ENCODE results near the gene PRKCB.

The PRKCB gene

DNA sequence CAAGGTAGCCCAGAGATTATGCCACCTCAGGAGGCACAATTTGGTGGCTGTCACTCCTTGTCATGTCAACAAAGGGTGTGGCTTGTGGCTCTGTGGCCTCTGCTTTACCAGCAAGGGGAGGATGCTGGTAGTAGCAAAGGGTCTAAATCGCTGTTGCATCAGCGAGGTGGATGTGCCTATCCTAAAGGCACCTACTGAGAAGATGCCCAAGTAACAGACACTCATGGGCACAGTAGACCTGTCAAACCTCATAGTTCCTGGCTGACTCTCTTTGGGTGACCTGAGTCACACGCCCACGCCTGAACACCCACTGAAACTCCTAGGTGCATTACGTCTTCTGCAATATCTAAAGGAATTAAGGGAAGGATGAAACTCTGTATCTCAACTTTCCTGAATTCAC, 139.5 kb downstream of the PRKCB start:
- DNase-seq, result no peak

DNA sequence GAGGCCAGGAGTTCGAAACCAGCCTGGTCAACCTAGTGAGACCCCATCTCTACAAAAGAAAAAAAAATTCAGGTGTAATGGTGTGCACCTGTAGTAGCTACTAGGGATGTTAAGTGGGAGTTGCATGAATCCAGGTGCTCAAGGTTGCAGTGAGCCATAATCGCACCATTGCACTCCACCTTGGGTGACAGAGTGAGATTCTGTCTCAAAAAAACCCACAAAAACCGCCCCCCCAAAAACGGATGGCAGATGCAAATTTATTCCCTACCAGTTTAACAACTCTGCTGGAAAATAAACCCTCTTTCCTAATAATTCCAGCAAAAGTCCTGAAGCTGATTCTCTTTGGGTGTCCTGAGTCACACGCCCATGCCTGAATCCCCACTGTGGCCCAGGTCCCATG, 140.3 kb downstream of the PRKCB start:
- no peak for DNase-seq

DNA sequence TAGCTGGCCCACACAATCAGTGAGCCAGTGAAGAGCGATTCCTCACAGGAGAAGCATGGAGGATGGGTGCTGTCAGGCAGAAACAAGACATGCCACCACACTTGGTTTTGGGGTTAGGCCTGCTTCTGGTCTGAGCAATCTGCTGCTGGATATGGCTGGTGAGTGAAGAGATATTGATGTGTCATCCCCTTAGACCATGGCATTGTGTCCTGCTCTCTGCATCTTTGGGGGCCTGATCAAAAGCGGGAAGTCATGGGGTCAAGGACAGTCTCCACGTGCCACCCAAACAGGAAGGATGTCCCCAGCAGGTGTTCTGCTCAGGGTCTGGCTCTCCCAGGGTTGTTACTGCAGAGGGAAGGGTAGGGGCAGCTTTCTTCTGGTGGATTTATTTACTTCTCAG, 140.7 kb downstream of the PRKCB start:
- DNase-seq, result no peak

DNA sequence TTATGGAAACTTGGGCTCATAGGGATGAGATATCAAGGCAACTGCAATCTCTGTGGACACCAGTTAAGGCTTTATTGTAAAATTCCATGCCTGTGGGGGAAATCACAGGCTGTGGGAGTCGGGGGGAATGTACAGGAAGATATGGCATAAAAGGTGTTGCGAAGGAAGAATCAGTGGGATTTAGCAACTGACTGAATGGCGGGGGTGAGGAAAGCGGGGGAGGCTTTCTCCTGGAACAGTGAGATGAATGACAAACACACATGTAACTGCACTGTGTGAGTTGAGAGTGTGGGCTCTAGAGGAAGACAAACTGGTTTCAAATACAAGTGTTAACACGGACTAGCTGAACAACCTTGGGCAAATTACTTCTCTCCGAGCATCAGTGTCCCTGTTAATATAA, 143.7 kb downstream of the PRKCB start:
- DNase-seq, result no peak

DNA sequence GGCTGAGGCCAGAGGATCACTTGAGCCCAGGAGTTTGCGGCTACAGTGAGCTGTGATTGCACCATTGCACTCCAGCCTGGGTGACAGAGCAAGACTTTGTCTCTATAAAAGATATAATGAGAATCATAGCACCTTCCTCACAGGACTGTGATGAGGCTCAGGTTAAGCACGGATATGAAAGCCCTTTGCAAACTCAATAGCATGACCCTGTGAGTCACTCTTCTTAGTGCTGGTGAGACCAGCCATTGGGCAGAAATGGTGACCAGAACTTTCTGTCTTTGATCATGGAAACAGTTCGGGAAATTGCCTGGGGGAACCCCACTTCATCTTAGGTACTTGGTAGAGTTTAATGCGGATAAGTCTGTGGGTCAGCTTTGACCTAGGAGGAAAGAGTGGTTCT, 144.2 kb downstream of the PRKCB start:
- DNase-seq, result no peak

DNA sequence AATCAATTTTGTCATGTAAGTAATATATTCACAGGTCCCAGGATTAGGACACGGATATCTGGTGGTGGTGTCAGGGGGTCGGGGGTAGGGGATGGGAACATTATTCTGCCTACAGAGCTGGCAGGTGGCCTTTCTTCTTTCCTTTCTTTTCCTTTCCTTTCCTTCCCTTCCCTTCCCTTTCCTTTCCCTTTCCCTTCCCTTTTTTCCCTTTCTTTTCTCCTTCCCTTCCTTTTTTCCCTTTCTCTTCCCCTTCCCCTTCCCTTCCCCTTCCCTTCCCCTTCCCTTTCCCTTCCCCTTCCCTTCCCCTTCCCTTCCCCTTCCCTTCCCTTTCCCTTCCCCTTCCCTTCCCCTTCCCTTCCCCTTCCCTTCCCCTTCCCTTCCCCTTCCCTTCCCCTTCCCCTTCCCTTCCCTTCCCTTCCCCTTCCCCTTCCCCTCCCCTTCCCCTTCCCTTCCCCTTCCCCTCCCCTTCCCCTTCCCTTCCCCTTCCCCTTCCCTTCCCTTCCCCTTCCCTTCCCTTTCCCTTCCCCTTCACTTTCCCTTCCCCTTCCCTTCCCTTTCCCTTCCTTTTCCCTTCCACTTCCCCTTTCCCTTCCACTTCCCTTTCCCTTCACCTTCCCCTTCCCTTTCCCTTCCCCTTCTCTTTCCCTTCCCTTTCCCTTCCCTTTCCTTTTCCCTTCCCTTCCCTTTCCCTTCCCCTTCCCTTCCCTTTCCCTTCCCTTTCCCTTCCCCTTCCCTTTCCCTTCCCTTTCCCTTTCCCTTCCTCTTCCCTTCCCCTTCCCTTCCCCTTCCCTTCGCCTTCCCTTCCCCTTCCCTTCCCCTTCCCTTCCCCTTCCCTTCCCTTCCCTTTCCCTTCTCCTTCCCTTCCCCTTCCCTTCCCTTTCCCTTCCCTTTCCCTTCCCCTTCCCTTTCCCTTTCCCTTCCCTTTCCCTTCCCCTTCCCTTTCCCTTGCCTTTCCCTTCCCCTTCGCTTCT, 145.9 kb downstream of the PRKCB start:
- no peak for DNase-seq

DNA sequence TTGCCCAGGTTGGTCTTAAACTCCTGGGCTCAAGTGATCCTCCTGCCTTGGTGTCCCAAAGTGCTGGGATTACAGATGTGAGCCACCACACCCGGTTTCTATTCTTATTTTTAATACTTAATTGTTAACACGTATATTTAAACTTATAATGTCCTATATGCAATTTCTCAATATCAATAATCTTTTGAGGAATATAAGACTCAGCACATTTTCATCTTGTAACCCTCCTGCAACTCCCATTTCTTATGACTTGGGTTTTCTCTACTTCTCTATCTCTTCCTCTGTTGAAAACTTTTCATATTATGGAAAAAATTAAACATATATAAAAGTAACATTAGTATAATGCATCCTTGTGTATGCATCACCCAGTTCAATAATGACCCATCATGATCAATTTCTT, 150.7 kb downstream of the PRKCB start:
- no peak for DNase-seq

DNA sequence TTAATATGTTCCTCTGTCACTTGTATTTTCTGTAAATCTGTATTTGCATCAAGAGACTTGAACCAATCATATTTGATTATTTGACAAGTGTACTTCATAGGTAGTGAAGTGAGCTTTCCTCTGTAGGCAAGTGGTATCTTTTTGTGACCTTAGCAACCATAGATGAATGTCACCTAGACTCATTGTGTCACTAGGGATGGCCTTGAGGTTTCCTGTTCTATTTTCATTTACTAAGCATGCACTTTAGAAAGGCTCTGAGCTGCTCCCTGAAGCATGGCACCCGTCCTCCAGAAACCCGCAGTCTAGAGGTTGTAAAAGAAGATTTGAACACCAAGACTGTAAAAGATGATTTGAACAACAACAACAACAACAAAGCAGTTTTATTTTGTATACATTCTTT, 151.7 kb downstream of the PRKCB start:
- no peak for DNase-seq

DNA sequence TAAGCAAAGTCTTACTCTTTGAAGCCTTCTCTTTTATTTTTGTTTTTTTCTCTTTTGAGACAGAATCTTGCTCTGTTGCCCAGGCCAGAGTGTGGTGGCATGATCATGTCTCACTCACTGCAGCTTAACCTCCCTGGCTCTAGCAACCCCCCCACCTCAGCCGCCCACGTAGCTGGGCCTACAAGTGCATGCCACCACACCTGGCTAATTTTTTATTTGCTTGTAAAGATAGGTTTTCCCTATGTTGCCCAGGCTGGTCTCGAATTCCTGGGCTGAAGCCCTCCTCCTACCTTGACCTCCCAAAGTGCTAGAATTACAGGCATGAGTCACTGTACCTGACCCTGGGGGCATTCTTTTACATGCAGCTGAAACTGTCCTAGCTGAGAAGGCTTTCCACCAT, 154.7 kb downstream of the PRKCB start:
- no peak for DNase-seq

DNA sequence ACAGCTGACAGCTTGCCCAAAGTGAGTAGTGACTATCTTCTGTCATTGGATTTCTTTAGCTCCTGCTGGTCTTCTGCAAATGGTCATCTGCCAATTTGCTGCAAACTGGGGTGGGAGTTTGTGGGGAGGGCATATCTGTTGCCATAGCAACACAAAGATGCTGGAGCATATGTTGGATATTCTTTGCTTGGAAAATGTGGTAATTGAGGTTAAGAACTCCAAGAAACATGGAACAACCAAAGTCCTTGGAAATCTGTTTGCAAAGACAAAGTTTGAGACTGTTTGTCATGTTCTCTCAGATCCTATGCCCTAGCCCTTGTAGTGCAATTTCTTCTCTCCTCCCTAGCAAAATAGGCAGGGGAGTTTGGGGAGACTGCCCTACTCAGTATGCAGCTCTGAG, 155.3 kb downstream of the PRKCB start:
- DNase-seq, result no peak

DNA sequence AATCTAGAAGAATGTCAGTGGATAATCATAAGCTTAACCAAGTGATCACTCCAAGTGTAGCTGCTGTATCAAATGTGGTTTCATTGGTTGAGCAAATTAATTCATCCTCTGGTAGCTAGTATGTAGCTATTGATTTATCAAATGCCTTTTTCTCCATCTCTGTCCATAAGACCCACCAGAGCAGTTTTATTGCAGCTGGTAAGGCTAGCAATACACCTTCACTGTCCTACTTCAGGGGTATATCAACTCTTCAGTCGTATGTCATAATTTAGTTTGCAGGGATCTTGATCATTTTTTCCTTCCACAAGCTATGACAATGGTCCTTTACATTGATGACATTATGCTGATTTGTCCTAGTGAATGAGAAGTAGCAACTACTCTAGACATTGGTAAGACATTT, 158.8 kb downstream of the PRKCB start:
- no peak for DNase-seq

DNA sequence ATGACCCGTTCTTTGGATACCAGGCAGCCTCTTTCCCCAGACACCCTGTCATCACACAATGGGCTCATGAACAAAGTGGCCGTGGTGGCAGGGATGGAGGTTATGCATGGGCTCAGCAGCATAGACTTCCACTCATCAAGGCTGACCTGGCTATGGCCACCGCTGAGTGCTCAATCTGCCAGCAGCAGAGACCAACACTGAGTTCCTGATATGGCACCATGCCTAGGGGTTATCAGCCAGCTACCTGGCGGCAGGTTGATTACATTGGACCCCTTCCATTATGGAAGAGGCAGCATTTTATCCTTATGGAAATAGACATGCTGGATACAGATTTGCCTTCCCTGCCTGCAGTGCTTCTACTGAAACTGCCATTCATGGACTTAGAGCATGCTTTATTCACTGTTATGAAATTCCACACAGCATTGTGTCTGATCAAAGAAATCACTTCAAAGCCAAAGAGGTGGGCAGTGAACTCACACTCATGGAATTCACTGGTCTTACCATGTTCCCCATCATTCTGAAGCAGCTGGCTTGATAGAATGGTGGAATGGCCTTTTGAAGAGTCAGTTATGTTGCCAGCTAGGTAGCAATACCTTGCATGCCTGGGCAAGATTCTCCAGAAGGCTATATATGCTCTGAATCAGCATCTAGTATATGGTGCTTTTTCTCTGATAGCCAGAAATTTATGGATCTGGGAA, 160.6 kb downstream of the PRKCB start:
- DNase-seq, result no peak

DNA sequence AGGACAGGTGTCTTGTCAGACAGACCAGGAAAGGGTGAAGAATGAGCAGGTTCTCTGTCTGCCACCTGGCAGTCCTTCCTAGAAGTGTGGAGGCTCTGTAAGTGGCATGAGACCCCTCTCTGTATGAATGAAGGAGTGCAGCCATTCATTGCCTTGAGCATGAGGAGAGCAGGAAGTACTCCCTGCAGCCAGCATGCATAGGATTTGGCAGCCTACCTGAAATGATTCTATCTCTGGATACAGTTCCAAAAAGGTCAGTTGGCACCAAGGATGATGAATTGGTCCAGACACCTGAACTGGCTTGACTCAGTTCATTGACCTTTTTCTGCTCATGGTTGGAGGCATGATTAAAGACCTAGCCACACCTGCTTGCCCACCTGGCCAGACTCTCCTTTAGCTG, 163.0 kb downstream of the PRKCB start:
- DNase-seq, result no peak

DNA sequence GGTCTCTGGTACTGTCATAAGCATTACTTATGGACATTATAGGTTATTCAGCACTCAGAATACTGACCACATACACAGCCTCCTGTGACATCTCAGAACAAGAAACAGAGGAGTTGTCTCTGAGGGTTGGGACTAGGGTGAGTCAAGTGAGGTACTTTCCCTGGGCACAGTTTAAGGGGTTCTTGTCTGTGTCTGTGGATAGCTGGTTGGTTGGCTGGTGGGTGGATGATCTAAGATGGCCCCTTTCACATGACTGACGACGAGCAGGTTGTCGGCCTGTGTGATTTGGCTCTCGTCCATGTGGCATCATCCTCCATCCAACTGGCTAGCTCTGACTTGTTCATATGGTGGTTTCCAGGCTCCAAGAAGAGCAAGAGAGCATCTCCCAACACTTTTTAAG, 163.9 kb downstream of the PRKCB start:
- no peak for DNase-seq

DNA sequence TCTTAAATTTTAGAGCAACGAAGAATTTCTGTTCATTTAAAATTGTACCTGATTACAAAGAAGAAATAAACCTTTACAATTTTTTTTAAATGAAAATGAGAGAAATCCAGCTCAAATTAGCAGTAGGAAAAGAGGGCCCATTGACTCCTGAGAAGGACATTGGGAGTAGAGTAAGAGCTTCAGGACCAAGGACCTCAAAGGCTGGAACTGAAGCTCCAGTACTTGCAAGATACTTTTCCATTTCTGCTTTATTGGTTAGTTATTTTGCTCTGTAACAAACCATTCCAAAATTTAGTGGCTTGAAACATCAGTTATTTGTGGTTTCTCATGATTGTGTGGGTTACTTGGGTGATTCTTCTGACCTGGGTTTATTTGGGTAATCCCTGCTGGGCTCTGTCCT, 165.9 kb downstream of the PRKCB start:
- DNase-seq, result no peak

DNA sequence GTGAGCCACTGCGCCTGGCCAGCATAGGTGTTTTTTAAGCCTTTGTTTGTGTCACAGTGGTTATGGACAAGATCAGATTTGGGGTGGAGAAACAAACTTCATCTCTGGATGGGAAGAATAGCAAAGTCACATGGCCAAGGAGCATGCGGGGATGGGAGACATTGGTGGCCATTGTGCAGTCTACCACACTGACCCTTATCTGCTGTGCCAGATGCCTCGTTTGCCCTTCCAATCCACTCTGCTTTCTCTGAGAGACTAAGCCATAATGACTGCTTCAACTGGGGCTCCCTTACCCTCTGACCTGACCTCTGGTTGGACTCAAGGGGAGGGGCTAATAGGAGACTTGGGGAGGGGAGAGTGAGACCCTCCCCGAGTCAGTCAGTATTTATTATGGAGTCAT, 166.8 kb downstream of the PRKCB start:
- DNase-seq, result no peak

DNA sequence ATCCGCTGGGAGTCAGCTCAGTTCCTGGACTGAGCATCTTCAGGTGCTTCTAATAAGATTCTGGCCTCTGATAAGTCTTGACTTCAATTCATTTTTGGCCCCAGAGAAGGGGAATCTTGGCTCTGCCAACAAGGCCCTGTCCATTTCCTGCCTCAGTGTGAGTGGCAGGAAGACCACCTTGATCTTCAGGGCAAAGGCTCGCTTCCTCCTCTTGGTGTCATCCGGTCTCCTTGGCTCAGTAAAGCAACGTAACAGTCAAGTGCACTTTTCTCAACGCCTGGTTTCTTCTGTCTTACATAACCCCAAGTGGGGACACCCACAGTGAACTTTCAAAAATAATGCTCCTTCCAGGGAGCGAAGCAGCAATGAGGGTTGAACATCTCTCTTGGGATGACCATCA, 169.8 kb downstream of the PRKCB start:
- no peak for DNase-seq

DNA sequence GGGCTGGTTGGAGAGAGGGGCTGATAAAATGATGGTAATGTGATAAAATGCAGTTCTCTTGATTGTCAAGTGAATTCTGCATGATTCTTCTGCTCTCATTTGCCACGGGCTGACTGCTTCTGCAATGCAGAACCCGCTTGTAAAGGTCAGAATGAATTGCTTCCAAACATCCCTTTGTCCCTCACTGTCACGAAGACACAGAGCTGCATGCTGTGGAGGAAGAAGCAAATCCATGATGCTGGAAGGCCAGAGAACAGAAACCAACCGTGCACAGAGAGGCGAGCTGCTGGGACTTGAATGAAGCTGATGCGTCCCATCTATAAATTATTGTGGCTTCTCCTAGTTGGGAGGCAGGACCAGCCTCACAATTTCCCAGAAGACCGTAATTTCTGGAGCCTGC, 171.6 kb downstream of the PRKCB start:
- no peak for DNase-seq

DNA sequence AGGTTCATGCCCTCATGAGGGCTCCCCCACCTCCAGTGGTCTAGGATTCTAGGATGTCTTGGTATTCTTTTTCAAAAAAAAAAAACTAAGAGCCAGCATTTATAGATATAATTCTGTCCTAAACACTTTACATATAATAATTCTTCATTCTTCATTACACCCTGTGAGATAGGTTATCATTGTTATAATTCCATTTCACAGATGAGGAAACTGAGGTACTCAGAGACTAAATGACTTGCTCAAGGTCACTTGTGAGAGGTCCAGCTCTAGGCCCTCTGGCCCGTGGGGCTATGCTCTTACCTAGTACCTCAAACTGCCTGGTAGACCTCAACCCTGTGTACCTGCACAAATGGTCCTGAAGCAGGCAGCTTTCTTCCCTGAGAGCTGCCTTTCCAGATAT, 172.2 kb downstream of the PRKCB start:
- no peak for DNase-seq

DNA sequence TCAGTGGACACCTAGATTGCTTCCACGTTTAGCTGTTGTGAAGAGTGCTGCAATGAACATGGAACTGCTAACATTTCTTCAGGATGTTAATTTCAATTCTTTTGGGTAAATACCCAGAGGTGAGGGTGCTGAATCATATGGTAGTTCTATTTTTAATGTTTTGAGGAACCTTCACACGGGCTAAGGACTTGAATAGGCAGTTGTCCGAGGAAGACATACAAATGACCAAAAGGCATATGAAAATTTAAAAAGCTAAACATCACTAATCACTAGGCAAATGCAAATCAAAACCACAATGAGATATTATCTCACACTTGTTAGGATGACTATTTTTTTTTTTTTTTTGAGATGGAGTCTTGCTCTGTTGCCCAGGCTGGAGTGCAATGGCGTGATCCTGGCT, 173.3 kb downstream of the PRKCB start:
- no peak for DNase-seq

DNA sequence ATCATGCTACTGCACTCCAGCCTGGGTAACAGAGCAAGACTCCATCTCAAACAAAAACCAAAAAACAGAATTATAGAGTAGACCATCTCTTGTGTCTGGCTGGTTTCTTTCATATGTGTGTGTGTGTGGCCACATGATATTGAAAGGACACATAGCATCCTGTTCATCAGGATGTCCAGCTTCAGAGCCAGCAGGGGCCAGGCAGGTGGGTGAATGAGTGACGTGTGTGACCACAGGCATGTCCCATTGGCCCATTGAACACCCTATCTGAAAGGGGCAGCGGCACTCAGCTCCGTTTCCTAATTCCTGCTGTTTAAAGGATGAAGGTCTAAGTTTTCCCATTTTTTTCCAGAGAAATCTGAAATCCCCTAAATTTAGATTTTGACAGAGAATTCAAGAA, 174.2 kb downstream of the PRKCB start:
- no peak for DNase-seq

DNA sequence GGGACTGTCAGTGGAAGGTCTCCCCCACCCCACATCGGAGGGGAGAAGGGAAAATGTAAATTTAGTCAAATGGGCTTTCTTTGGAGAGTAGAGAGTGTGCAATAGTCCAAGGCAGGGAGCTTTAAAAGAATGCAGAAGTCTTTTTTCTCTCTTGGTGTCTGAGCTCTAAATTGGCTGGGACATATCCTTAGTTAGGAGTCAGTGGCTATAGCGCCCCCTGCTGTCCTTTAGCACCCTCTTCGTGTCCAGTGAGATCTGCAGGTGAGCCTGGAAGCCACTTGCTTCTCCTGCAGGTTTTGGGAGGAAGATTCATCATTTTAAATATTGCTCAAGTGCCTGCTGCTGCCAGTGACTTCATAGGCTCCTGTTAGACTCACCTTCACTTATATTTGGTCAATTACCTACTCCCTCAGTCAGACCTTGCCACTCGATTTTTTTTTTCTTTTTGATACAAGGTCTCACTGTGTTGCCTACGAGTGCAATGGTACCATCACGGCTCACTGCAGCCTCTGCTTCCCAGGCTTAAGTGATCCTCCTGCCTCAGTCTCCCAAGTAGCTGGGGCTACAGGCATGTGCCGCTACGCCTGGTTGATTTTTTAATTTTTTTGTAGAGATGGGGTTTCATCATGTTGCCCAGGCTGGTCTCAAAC, 174.8 kb downstream of the PRKCB start:
- DNase-seq, result peak; percentile 22

DNA sequence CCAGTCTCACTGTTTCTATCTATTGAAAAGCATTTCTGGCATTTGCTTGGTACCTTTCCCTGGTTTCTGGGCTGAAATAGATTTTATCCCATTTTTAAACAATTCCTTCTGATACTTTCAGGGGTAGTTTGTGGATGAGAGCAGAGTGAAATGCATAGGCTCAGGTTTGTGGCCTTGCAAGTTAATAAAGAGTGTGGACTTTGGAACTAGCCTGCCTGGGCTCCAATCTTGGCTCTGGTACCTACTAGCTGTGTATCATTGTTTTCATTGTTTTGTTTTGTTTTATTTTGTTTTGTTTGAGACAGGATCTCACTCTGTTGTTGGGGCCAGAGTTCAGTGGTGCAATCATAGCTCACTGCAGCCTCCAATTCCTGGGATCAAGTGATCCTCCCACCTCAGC, 175.5 kb downstream of the PRKCB start:
- DNase-seq, result no peak

DNA sequence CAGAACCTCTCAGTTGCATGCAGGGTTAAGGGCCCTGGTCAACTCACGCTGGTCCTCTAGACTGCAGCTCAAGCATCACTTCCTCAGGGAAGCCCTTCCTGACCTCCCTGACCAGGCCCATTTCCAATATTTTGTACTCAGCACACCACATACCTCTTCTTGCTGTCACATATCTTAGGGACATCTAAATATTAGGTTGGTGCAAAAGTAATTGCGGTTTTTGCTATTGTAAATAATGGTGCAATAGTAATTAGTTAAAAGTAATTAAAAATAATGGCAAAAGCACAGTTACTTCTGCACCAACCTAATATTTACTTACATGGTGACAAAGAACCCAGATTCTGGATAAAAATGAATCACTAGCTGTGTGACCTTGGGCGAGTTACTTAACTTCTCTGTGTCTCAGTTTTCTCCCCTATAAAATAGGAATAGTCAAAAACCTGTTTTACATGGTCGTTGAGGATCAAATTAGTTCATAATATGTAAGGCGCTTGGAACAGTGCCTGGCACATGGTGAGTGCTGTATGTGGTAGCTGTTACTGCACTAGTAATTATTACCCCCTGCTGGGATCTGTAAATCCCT, 177.4 kb downstream of the PRKCB start:
- DNase-seq, result no peak

All from NCI-H187 treated with DMSO at 0.1 percent for 48 hours (cell line).